MCF 10A (cell line): ENCODE data around the gene FBXL5. TPM values are rescaled to one million over a fixed set of nuclear protein-coding genes. Genes with fewer than 3 reads are reported as not detected.

Experiments used
- BruUV-seq: library from RNA; stranded (reverse); fragments of 400-500 nt; replicated peaks from 2 replicates; lab custom pipeline; 2021; lab: Mats Ljungman, UMichigan
- CTCF ChIA-PET: fragments of 300-600 bp; sonication (Branson Sonifier 250); formaldehyde crosslinking; extraction: SDS; loops from one replicate; lab custom pipeline; 2021; ENCODE audit warnings: antibody characterized with exemption, inconsistent platforms; lab: Yijun Ruan, JAX
- POLR2A ChIA-PET: fragments of 300-600, 350-650 bp; sonication (Branson Sonifier 250); formaldehyde crosslinking; extraction: SDS; loops from one replicate; lab custom pipeline; 2020; ENCODE audit warnings: antibody characterized with exemption, inconsistent platforms; lab: Yijun Ruan, JAX
- DNase-seq: peaks from one replicate; pipeline ENCODE4 v3.0.0-alpha.2; 2018; ENCODE audit not compliant: unreplicated experiment
- H3K27ac Mint-ChIP-seq: one replicate; pipeline ENCODE4 v1.8.0; 2022; ENCODE audit warnings: mild to moderate bottlenecking, low read depth, mixed read lengths; ENCODE audit not compliant: unreplicated experiment
- H3K27me3 Mint-ChIP-seq: one replicate; pipeline ENCODE4 v1.8.0; 2022; ENCODE audit warnings: mixed read lengths; ENCODE audit not compliant: insufficient read depth, unreplicated experiment
- H3K36me3 Mint-ChIP-seq: one replicate; pipeline ENCODE4 v1.8.0; 2022; ENCODE audit warnings: mild to moderate bottlenecking, moderate library complexity, mixed read lengths; ENCODE audit not compliant: insufficient read depth, unreplicated experiment
- H3K4me1 Mint-ChIP-seq: one replicate; pipeline ENCODE4 v1.8.0; 2022; ENCODE audit warnings: mixed read lengths; ENCODE audit not compliant: insufficient read depth, unreplicated experiment
- H3K4me3 Mint-ChIP-seq: one replicate; pipeline ENCODE4 v1.8.0; 2022; ENCODE audit warnings: mild to moderate bottlenecking, moderate library complexity, mixed read lengths; ENCODE audit not compliant: unreplicated experiment
- H3K9me3 Mint-ChIP-seq: one replicate; pipeline ENCODE4 v1.8.0; 2022; ENCODE audit warnings: mixed read lengths; ENCODE audit not compliant: unreplicated experiment
- CTCF ChIP-seq: fragments of 200-600 bp; IDR thresholded peaks from one replicate; pipeline ENCODE4 v1.8.0; 2022; ENCODE audit warnings: antibody characterized with exemption, mild to moderate bottlenecking; ENCODE audit not compliant: unreplicated experiment
- intact Hi-C: fragments of 100-400 bp; cut with micrococcal nuclease; formaldehyde crosslinking; loops from 2 replicates; pipeline ENCODE4 v1.14.1; 2022
- total RNA-seq: library from RNA; stranded (reverse); gene quantifications from 2 replicates; pipeline ENCODE4 v1.2.3, GENCODE V29; 2022

FBXL5 gene
- total RNA-seq, 1 experiment from 2014 or later: 96.8 TPM

- intact Hi-C loops: no loop called here
- Mint-ChIP-seq H3K27me3 (no peaks in the 10 kb centered on the region), H3K9me3 (peaks cover 11% of the 10 kb centered on the region), H3K36me3 (no peaks in the 10 kb centered on the region), H3K4me3 (no peak within 1 kb of the TSS), H3K27ac (no peak within 1 kb of the TSS), H3K4me1 (peaks cover 8% of the 10 kb centered on the region)
- no peak for TF ChIP-seq CTCF
- ChIA-PET CTCF (interaction anchor here (0.7 kb wide), 1 partner anchor 316 kb away, joined by 3 read pairs; no protein-coding TSS in a partner anchor), POLR2A (interaction anchor here (1.7 kb wide), 1 partner anchor 14 kb away, joined by 4 read pairs; no protein-coding TSS in a partner anchor)
- DNase-seq: no peak
- no TSS peak for BruUV-seq
These were observed 47.8 kb upstream of the FBXL5 start, which contains the start of gene BST1 for GRCh38 chr4:15702941-15703403. Gene BST1, plus strand, starts transcription at chr4:15703065. Its CDS starts 80 bp downstream, at chr4:15703145.

GRCh38 chr4:15696866-15697265, 41.7 kb upstream of the FBXL5 start:
- CTCF ChIA-PET: interaction anchor here (0.7 to 1.1 kb wide), 2 partner anchors 46 to 304 kb away, joined by 3 read pairs; no protein-coding TSS in a partner anchor
- Mint-ChIP-seq H3K9me3 (peaks cover 19% of the 10 kb centered on the region), H3K4me1 (peaks cover 15% of the 10 kb centered on the region), H3K27me3 (no peaks in the 10 kb centered on the region), H3K27ac (no peak overlapping the region), H3K36me3 (no peaks in the 10 kb centered on the region), H3K4me3 (no peak overlapping the region)
- BruUV-seq: no TSS peak
- DNase-seq: no peak
- TF ChIP-seq CTCF: no peak
- intact Hi-C loops: no loop called here
- POLR2A ChIA-PET: interaction anchor here (0.9 to 4.2 kb wide), 4 partner anchors 9 to 18 kb away, joined by 3 to 21 read pairs (median 4); partner anchors contain the start of gene FAM200B

- no TSS peak for BruUV-seq
These were observed 40.6 kb upstream of the FBXL5 start for GRCh38 chr4:15695729-15696128.

More at GRCh38 chr4:15695729-15696128, 40.6 kb upstream of the FBXL5 start:
- ChIA-PET CTCF (interaction anchor here (0.6 to 0.9 kb wide), 3 partner anchors 14 to 1290 kb away, joined by 3 read pairs; no protein-coding TSS in a partner anchor), POLR2A (interaction anchor here (0.6 to 4.2 kb wide), 7 partner anchors 11 to 216 kb away, joined by 3 to 21 read pairs (median 5); partner anchors contain the start of genes FAM200B and FBXL5)
- Mint-ChIP-seq H3K27me3 (no peaks in the 10 kb centered on the region), H3K9me3 (peaks cover 19% of the 10 kb centered on the region), H3K4me1 (peaks cover 21% of the 10 kb centered on the region), H3K4me3 (no peak overlapping the region), H3K36me3 (no peaks in the 10 kb centered on the region), H3K27ac (no peak overlapping the region)
- intact Hi-C loops: no loop called here
- TF ChIP-seq CTCF: no peak
- no peak for DNase-seq
